ENCODE measurements around the gene PIEZO2. TPM values are rescaled to one million over a fixed set of nuclear protein-coding genes. Genes with fewer than 3 reads are reported as not detected.

PIEZO2 gene
- total RNA-seq, 4 donors from 2014 or later = 0.18 to 3.0 (median 0.21) TPM

DNA sequence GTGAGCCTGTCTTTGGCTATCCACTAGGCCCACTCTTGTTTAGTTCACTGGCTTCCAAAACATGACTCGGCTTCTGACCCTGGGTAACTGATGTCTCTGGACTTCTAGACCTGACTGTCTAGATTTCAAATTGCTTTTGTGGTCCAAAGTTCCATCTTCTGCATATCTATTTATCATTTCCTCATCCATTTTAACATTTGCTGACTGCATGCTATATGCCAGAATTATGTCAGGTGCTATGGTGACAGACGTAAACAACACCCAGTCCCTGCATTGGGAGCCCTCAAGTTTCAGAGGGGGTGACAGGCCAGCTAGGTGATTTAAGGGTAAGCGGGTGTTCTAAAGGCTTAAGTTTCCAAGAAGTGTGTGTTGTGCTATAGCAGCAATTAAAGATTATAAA, 140.9 kb downstream of the PIEZO2 start:
- ATAC-seq = no peak
- in situ Hi-C loops (cut with MboI; ENCODE audit: low sequenced_read_pairs in 4 of 4) (no loop called here), intact Hi-C loops (cut with DNase I; ENCODE audit: low total_unique reads) (no loop called here)
- no peaks in the 10 kb centered on the region for H3K9me3 ChIP-seq
- no peak for DNase-seq
- no peaks in the 10 kb centered on the region for H3K36me3 ChIP-seq
- peaks cover 0 to 3% of the 10 kb centered on the region in 2 donors for H3K4me1 ChIP-seq
- H3K27ac ChIP-seq = no peak overlapping the region
- H3K27me3 ChIP-seq = no peaks in the 10 kb centered on the region
- TF ChIP-seq, protein P1, sequence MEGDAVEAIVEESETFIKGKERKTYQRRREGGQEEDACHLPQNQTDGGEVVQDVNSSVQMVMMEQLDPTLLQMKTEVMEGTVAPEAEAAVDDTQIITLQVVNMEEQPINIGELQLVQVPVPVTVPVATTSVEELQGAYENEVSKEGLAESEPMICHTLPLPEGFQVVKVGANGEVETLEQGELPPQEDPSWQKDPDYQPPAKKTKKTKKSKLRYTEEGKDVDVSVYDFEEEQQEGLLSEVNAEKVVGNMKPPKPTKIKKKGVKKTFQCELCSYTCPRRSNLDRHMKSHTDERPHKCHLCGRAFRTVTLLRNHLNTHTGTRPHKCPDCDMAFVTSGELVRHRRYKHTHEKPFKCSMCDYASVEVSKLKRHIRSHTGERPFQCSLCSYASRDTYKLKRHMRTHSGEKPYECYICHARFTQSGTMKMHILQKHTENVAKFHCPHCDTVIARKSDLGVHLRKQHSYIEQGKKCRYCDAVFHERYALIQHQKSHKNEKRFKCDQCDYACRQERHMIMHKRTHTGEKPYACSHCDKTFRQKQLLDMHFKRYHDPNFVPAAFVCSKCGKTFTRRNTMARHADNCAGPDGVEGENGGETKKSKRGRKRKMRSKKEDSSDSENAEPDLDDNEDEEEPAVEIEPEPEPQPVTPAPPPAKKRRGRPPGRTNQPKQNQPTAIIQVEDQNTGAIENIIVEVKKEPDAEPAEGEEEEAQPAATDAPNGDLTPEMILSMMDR (IDR thresholded peaks at IDR 0.05 in 4 of 5, conservative IDR thresholded peaks at IDR 0.05 in 1 of 5) = no peak
- TF ChIP-seq POLR2A (IDR thresholded peaks at IDR 0.05) = no peak
- H3K4me3 ChIP-seq = no peak overlapping the region

- no peak for ATAC-seq
- in situ Hi-C loops (cut with MboI; ENCODE audit: low sequenced_read_pairs in 4 of 4) (no loop called here), intact Hi-C loops (cut with DNase I; ENCODE audit: low total_unique reads) (no loop called here)
- no peak for DNase-seq
- Histone ChIP-seq H3K9me3 (no peaks in the 10 kb centered on the region), H3K27ac (no peak overlapping the region), H3K4me1 (peaks cover 0 to 3% of the 10 kb centered on the region in 2 donors), H3K27me3 (no peaks in the 10 kb centered on the region), H3K4me3 (no peak overlapping the region), H3K36me3 (no peaks in the 10 kb centered on the region)
- TF ChIP-seq POLR2A (IDR thresholded peaks at IDR 0.05) = no peak
- TF ChIP-seq, protein P1 (IDR thresholded peaks at IDR 0.05 in 4 of 5, conservative IDR thresholded peaks at IDR 0.05 in 1 of 5) = no peak
These were observed 143.8 kb downstream of the PIEZO2 start for GRCh38 chr18:11005528-11005927.

GRCh38 chr18:11004951-11005350, 144.4 kb downstream of the PIEZO2 start:
- intact Hi-C loops (cut with DNase I; ENCODE audit: low total_unique reads) = no loop called here
- TF ChIP-seq POLR2A (IDR thresholded peaks at IDR 0.05) = no peak
- TF ChIP-seq, protein P1 (IDR thresholded peaks at IDR 0.05 in 4 of 5, conservative IDR thresholded peaks at IDR 0.05 in 1 of 5) = no peak
- Histone ChIP-seq H3K9me3 (no peaks in the 10 kb centered on the region), H3K27ac (no peak overlapping the region), H3K4me1 (peaks cover 0 to 3% of the 10 kb centered on the region in 2 donors), H3K4me3 (no peak overlapping the region), H3K27me3 (no peaks in the 10 kb centered on the region), H3K36me3 (no peaks in the 10 kb centered on the region)
- in situ Hi-C loops (cut with MboI; ENCODE audit: low sequenced_read_pairs in 4 of 4) = no loop called here
- no peak for DNase-seq
- ATAC-seq = no peak

- ATAC-seq = no peak
- Histone ChIP-seq H3K4me3 (no peak overlapping the region), H3K36me3 (no peaks in the 10 kb centered on the region), H3K27ac (no peak overlapping the region), H3K27me3 (no peaks in the 10 kb centered on the region), H3K4me1 (peaks cover 0 to 3% of the 10 kb centered on the region in 2 donors), H3K9me3 (no peaks in the 10 kb centered on the region)
- in situ Hi-C loops (cut with MboI; ENCODE audit: low sequenced_read_pairs in 4 of 4) = no loop called here
- TF ChIP-seq, protein P1 (IDR thresholded peaks at IDR 0.05 in 4 of 5, conservative IDR thresholded peaks at IDR 0.05 in 1 of 5) = no peak
- TF ChIP-seq POLR2A (IDR thresholded peaks at IDR 0.05) = no peak
- no peak for DNase-seq
- intact Hi-C loops (cut with DNase I; ENCODE audit: low total_unique reads) = no loop called here
These were observed 145.1 kb downstream of the PIEZO2 start for GRCh38 chr18:11004294-11004693.

DNA sequence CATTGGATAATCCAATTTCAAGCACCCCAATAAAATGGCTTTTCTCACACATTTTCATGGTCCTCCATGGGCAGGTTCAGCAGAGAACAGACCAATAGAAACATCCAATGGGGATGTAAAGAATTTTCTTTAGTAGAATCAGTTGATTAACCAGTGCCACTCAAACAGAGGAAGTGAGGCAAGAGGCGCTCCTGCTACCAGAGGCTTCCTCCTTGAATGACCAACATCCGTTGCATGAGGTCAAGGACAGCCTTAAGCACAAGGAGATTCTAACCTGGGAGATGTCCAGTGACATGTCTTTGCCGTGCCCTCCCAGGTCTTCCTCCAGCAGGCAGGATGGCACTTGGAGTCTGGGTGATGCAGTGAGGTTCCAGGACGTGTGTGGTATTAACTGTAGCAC, 146.6 kb downstream of the PIEZO2 start:
- Histone ChIP-seq H3K4me1 (no peaks in the 10 kb centered on the region), H3K27ac (no peak overlapping the region), H3K4me3 (no peak overlapping the region), H3K36me3 (no peaks in the 10 kb centered on the region), H3K27me3 (no peaks in the 10 kb centered on the region), H3K9me3 (no peaks in the 10 kb centered on the region)
- no peak for ATAC-seq
- no peak for DNase-seq
- TF ChIP-seq POLR2A (IDR thresholded peaks at IDR 0.05) = no peak
- TF ChIP-seq, protein P1 (IDR thresholded peaks at IDR 0.05 in 4 of 5, conservative IDR thresholded peaks at IDR 0.05 in 1 of 5) = no peak
- intact Hi-C loops (cut with DNase I; ENCODE audit: low total_unique reads) (no loop called here), in situ Hi-C loops (cut with MboI; ENCODE audit: low sequenced_read_pairs in 4 of 4) (no loop called here)
